A673 (cell line): ENCODE measurements around the gene ZC2HC1C. TPM values are rescaled to one million over a fixed set of nuclear protein-coding genes. Genes with fewer than 3 reads are reported as not detected.

ENCODE experiments used
- BruUV-seq: library from RNA; stranded (reverse); fragments of 400-500 nt; replicated peaks from 2 replicates; lab custom pipeline; 2021; lab: Mats Ljungman, UMichigan
- CTCF ChIA-PET: fragments of 300-600 bp; sonication (Branson Sonifier 250); formaldehyde crosslinking; loops from one replicate; lab custom pipeline; 2022; ENCODE audit warnings: antibody characterized with exemption; lab: Charles Lee
- POLR2A ChIA-PET: fragments of 300-600 bp; sonication (Branson Sonifier 250); formaldehyde crosslinking; loops from one replicate; lab custom pipeline; 2022; ENCODE audit warnings: antibody characterized with exemption; ENCODE audit not compliant: low non-redundant PET; lab: Charles Lee
- DNase-seq: peaks from one replicate; pipeline ENCODE4 v3.0.0-alpha.2; 2015; ENCODE audit warnings: low spot score
- H3K27ac ChIP-seq: fragments of 200-600 bp; sonication (generic); 2 replicates; pipeline ENCODE4 v1.5.1; 2016; ENCODE audit warnings: mixed run types, low read depth, mild to moderate bottlenecking, mixed read lengths, antibody characterized with exemption, low read length; ENCODE audit not compliant: poor library complexity, severe bottlenecking
- H3K27me3 ChIP-seq: fragments of 200-600 bp; sonication (generic); replicated peaks from 2 replicates; pipeline ENCODE4 v1.6.1; 2017; ENCODE audit warnings: mixed run types, low read depth, mild to moderate bottlenecking, mixed read lengths, antibody characterized with exemption, low read length; ENCODE audit not compliant: insufficient read depth, poor library complexity
- H3K36me3 ChIP-seq: fragments of 200-600 bp; sonication (generic); 2 replicates; pipeline ENCODE4 v1.6.1; 2016; ENCODE audit warnings: mixed run types, mild to moderate bottlenecking, mixed read lengths, antibody characterized with exemption, low read length; ENCODE audit not compliant: insufficient read depth, poor library complexity, severe bottlenecking
- H3K4me1 ChIP-seq: fragments of 200-600 bp; sonication (generic); 2 replicates; pipeline ENCODE4 v1.6.1; 2017; ENCODE audit warnings: mixed run types, mild to moderate bottlenecking, mixed read lengths, antibody characterized with exemption, low read length; ENCODE audit not compliant: insufficient read depth, poor library complexity, severe bottlenecking
- H3K4me3 ChIP-seq: fragments of 200-600 bp; sonication (generic); 2 replicates; pipeline ENCODE4 v1.5.1; 2016; ENCODE audit warnings: low read depth, mixed run types, mild to moderate bottlenecking, mixed read lengths, low read length; ENCODE audit not compliant: poor library complexity, severe bottlenecking
- H3K9me3 ChIP-seq: fragments of 200-600 bp; sonication (generic); 2 replicates; pipeline ENCODE4 v1.6.1; 2016; ENCODE audit warnings: mixed run types, low read depth, mild to moderate bottlenecking, mixed read lengths, antibody characterized with exemption, low read length; ENCODE audit not compliant: poor library complexity, severe bottlenecking
- EZH2 ChIP-seq: fragments of 200-600 bp; sonication (generic); IDR thresholded peaks from 2 replicates; pipeline ENCODE4 v1.6.1; 2017; ENCODE audit warnings: borderline replicate concordance, low read depth, mild to moderate bottlenecking, mixed read lengths, antibody characterized with exemption, low read length; ENCODE audit not compliant: poor library complexity, severe bottlenecking
- intact Hi-C: fragments of 100-400 bp; cut with micrococcal nuclease; formaldehyde crosslinking; loops from one replicate; pipeline ENCODE4 v1.10.0; 2022; ENCODE audit not compliant: unreplicated experiment
- total RNA-seq: library from RNA; stranded (reverse); gene quantifications from 2 replicates; pipeline ENCODE4 v1.2.3, GENCODE V29; 2021
- TF ChIP-seq, protein P1 (sequence below): fragments of 300-800, 200-600 bp; sonication (generic); conservative IDR thresholded peaks from 2 replicates; pipeline ENCODE4 v1.5.1; 2017; ENCODE audit warnings: low read depth, mild to moderate bottlenecking, antibody characterized with exemption, low read length, moderate library complexity, mixed read lengths

The ZC2HC1C gene
- total RNA-seq, 1 experiment from 2014 or later, result 1.0 TPM

GRCh38 chr14:75047506-75047905, 21.9 kb upstream of the ZC2HC1C start:
- CTCF ChIA-PET, result no interaction called here
- intact Hi-C loops, result no loop called here
- no peak for TF ChIP-seq EZH2
- TF ChIP-seq, protein P1, sequence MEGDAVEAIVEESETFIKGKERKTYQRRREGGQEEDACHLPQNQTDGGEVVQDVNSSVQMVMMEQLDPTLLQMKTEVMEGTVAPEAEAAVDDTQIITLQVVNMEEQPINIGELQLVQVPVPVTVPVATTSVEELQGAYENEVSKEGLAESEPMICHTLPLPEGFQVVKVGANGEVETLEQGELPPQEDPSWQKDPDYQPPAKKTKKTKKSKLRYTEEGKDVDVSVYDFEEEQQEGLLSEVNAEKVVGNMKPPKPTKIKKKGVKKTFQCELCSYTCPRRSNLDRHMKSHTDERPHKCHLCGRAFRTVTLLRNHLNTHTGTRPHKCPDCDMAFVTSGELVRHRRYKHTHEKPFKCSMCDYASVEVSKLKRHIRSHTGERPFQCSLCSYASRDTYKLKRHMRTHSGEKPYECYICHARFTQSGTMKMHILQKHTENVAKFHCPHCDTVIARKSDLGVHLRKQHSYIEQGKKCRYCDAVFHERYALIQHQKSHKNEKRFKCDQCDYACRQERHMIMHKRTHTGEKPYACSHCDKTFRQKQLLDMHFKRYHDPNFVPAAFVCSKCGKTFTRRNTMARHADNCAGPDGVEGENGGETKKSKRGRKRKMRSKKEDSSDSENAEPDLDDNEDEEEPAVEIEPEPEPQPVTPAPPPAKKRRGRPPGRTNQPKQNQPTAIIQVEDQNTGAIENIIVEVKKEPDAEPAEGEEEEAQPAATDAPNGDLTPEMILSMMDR, result no peak

GRCh38 chr14:75048101-75048500, 21.3 kb upstream of the ZC2HC1C start:
- H3K27me3 ChIP-seq, result no peaks in the 10 kb centered on the region
- no peak overlapping the region for H3K4me3 ChIP-seq
- peaks cover 3% of the 10 kb centered on the region for H3K36me3 ChIP-seq
- DNase-seq, result no peak
- TF ChIP-seq, protein P1, result no peak
- TF ChIP-seq EZH2, result no peak
- peaks cover 22% of the 10 kb centered on the region for H3K4me1 ChIP-seq
- POLR2A ChIA-PET, result no interaction called here
- H3K9me3 ChIP-seq, result no peaks in the 10 kb centered on the region
- CTCF ChIA-PET, result no interaction called here
- no peak overlapping the region for H3K27ac ChIP-seq
- intact Hi-C loops, result no loop called here
- no TSS peak for BruUV-seq

More at GRCh38 chr14:75047506-75047905, 21.9 kb upstream of the ZC2HC1C start:
- H3K27me3 ChIP-seq, result no peaks in the 10 kb centered on the region
- no TSS peak for BruUV-seq
- peaks cover 21% of the 10 kb centered on the region for H3K4me1 ChIP-seq
- H3K4me3 ChIP-seq, result no peak overlapping the region
- H3K36me3 ChIP-seq, result peaks cover 3% of the 10 kb centered on the region
- no peak for DNase-seq
- H3K9me3 ChIP-seq, result no peaks in the 10 kb centered on the region
- H3K27ac ChIP-seq, result no peak overlapping the region
- POLR2A ChIA-PET, result no interaction called here

DNA sequence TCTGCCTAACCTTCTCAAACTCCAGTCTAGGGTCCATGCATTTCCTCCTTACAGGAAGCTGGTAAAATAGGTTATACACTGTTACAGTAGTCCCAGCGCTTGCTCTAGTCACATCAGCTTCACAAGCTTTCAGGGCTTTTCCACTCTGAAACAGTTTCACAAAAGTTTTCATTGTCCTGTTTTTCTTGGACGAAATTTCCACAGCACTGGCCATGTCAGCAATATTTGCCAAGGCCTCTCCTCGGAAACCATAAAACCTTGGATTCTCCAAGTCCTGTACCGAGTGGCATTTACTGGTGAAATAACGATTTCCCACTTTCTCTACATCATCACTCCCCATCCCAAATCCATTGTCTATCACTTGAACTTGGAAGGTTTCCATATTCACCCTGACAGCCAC, 20.3 kb upstream of the ZC2HC1C start:
- CTCF ChIA-PET, result no interaction called here
- Histone ChIP-seq H3K36me3 (peaks cover 3% of the 10 kb centered on the region), H3K4me1 (peaks cover 20% of the 10 kb centered on the region), H3K27ac (no peak overlapping the region), H3K9me3 (no peaks in the 10 kb centered on the region), H3K4me3 (no peak overlapping the region), H3K27me3 (no peaks in the 10 kb centered on the region)
- BruUV-seq, result no TSS peak
- intact Hi-C loops, result no loop called here
- TF ChIP-seq, protein P1, result no peak
- no peak for TF ChIP-seq EZH2
- POLR2A ChIA-PET, result no interaction called here
- DNase-seq, result no peak
